ENCODE measurements around the gene CTSO.

The CTSO gene

GRCh38 chr4:155966731-155967395 lies 13.2 kb upstream of the CTSO start:
- H3K4me1 ChIP-seq (ENCODE audit: insufficient read depth, low read length), result peaks cover 6% of the 10 kb centered on the region
- no peak overlapping the region for H2AFZ ChIP-seq (ENCODE audit: low read depth, low read length)
- H3K27me3 ChIP-seq (ENCODE audit: insufficient read depth, low read length), result no peaks in the 10 kb centered on the region
- no peak overlapping the region for H3K4me3 ChIP-seq (ENCODE audit: low read length)
- H3K9me3 ChIP-seq (ENCODE audit: low read length), result no peaks in the 10 kb centered on the region
- H3K36me3 ChIP-seq (ENCODE audit: insufficient read depth, low read length), result no peaks in the 10 kb centered on the region

GRCh38 chr4:155966171-155966570 lies 12.5 kb upstream of the CTSO start:
- H2AFZ ChIP-seq (ENCODE audit: low read depth, low read length), result no peak overlapping the region
- H3K4me3 ChIP-seq (ENCODE audit: low read length), result no peak overlapping the region
- H3K36me3 ChIP-seq (ENCODE audit: insufficient read depth, low read length), result no peaks in the 10 kb centered on the region
- no peaks in the 10 kb centered on the region for H3K9me3 ChIP-seq (ENCODE audit: low read length)
- H3K4me1 ChIP-seq (ENCODE audit: insufficient read depth, low read length), result peaks cover 6% of the 10 kb centered on the region
- H3K27me3 ChIP-seq (ENCODE audit: insufficient read depth, low read length), result no peaks in the 10 kb centered on the region

- Histone ChIP-seq H3K9me3 (ENCODE audit: low read length) (no peaks in the 10 kb centered on the region), H3K27me3 (ENCODE audit: insufficient read depth, low read length) (no peaks in the 10 kb centered on the region), H3K4me1 (ENCODE audit: insufficient read depth, low read length) (peaks cover 9% of the 10 kb centered on the region), H3K4me3 (ENCODE audit: low read length) (no peak overlapping the region), H3K36me3 (ENCODE audit: insufficient read depth, low read length) (no peaks in the 10 kb centered on the region), H2AFZ (ENCODE audit: low read depth, low read length) (no peak overlapping the region)
Observed at GRCh38 chr4:155964016-155964891, 10.6 kb upstream of the CTSO start.

GRCh38 chr4:155962767-155963166 lies 9.1 kb upstream of the CTSO start:
- no peaks in the 10 kb centered on the region for H3K27me3 ChIP-seq (ENCODE audit: insufficient read depth, low read length)
- H3K36me3 ChIP-seq (ENCODE audit: insufficient read depth, low read length), result no peaks in the 10 kb centered on the region
- no peak overlapping the region for H2AFZ ChIP-seq (ENCODE audit: low read depth, low read length)
- no peaks in the 10 kb centered on the region for H3K9me3 ChIP-seq (ENCODE audit: low read length)
- no peak overlapping the region for H3K4me3 ChIP-seq (ENCODE audit: low read length)
- H3K4me1 ChIP-seq (ENCODE audit: insufficient read depth, low read length), result peaks cover 9% of the 10 kb centered on the region

GRCh38 chr4:155961575-155961974 lies 7.9 kb upstream of the CTSO start:
- Histone ChIP-seq H3K9me3 (ENCODE audit: low read length) (no peaks in the 10 kb centered on the region), H2AFZ (ENCODE audit: low read depth, low read length) (no peak overlapping the region), H3K36me3 (ENCODE audit: insufficient read depth, low read length) (no peaks in the 10 kb centered on the region), H3K4me3 (ENCODE audit: low read length) (no peak overlapping the region), H3K4me1 (ENCODE audit: insufficient read depth, low read length) (peaks cover 3% of the 10 kb centered on the region), H3K27me3 (ENCODE audit: insufficient read depth, low read length) (no peaks in the 10 kb centered on the region)

GRCh38 chr4:155960522-155960921 lies 6.9 kb upstream of the CTSO start:
- Histone ChIP-seq H3K36me3 (ENCODE audit: insufficient read depth, low read length) (no peaks in the 10 kb centered on the region), H3K4me3 (ENCODE audit: low read length) (no peak overlapping the region), H2AFZ (ENCODE audit: low read depth, low read length) (peak overlapping the region; percentile 13), H3K4me1 (ENCODE audit: insufficient read depth, low read length) (peaks cover 3% of the 10 kb centered on the region), H3K27me3 (ENCODE audit: insufficient read depth, low read length) (no peaks in the 10 kb centered on the region), H3K9me3 (ENCODE audit: low read length) (no peaks in the 10 kb centered on the region)

- no peaks in the 10 kb centered on the region for H3K9me3 ChIP-seq (ENCODE audit: low read length)
- no peak overlapping the region for H3K4me3 ChIP-seq (ENCODE audit: low read length)
- no peak overlapping the region for H2AFZ ChIP-seq (ENCODE audit: low read depth, low read length)
- H3K4me1 ChIP-seq (ENCODE audit: insufficient read depth, low read length), result peaks cover 3% of the 10 kb centered on the region
- no peaks in the 10 kb centered on the region for H3K27me3 ChIP-seq (ENCODE audit: insufficient read depth, low read length)
- no peaks in the 10 kb centered on the region for H3K36me3 ChIP-seq (ENCODE audit: insufficient read depth, low read length)
Observed at GRCh38 chr4:155959417-155959816, 5.8 kb upstream of the CTSO start.

GRCh38 chr4:155956461-155956860 lies 2.8 kb upstream of the CTSO start:
- Histone ChIP-seq H3K4me3 (ENCODE audit: low read length) (no peak overlapping the region), H2AFZ (ENCODE audit: low read depth, low read length) (no peak overlapping the region), H3K4me1 (ENCODE audit: insufficient read depth, low read length) (peaks cover 3% of the 10 kb centered on the region), H3K27me3 (ENCODE audit: insufficient read depth, low read length) (no peaks in the 10 kb centered on the region), H3K9me3 (ENCODE audit: low read length) (peaks cover 2% of the 10 kb centered on the region), H3K36me3 (ENCODE audit: insufficient read depth, low read length) (no peaks in the 10 kb centered on the region)

GRCh38 chr4:155954939-155955338 lies 1.3 kb upstream of the CTSO start:
- H3K9me3 ChIP-seq (ENCODE audit: low read length), result peaks cover 2% of the 10 kb centered on the region
- no peaks in the 10 kb centered on the region for H3K4me1 ChIP-seq (ENCODE audit: insufficient read depth, low read length)
- H2AFZ ChIP-seq (ENCODE audit: low read depth, low read length), result no peak overlapping the region
- H3K36me3 ChIP-seq (ENCODE audit: insufficient read depth, low read length), result no peaks in the 10 kb centered on the region
- H3K4me3 ChIP-seq (ENCODE audit: low read length), result no peak overlapping the region
- no peaks in the 10 kb centered on the region for H3K27me3 ChIP-seq (ENCODE audit: insufficient read depth, low read length)

GRCh38 chr4:155954118-155954685 lies 536 bp upstream of the CTSO start:
- no peaks in the 10 kb centered on the region for H3K4me1 ChIP-seq (ENCODE audit: insufficient read depth, low read length)
- no peaks in the 10 kb centered on the region for H3K27me3 ChIP-seq (ENCODE audit: insufficient read depth, low read length)
- H3K36me3 ChIP-seq (ENCODE audit: insufficient read depth, low read length), result no peaks in the 10 kb centered on the region
- H3K9me3 ChIP-seq (ENCODE audit: low read length), result peaks cover 2% of the 10 kb centered on the region
- no peak overlapping the region for H3K4me3 ChIP-seq (ENCODE audit: low read length)
- no peak overlapping the region for H2AFZ ChIP-seq (ENCODE audit: low read depth, low read length)

- Histone ChIP-seq H3K4me3 (ENCODE audit: low read length) (no peak overlapping the region), H3K9me3 (ENCODE audit: low read length) (peaks cover 2% of the 10 kb centered on the region), H3K4me1 (ENCODE audit: insufficient read depth, low read length) (no peaks in the 10 kb centered on the region), H2AFZ (ENCODE audit: low read depth, low read length) (peak overlapping the region; percentile 36), H3K27me3 (ENCODE audit: insufficient read depth, low read length) (no peaks in the 10 kb centered on the region), H3K36me3 (ENCODE audit: insufficient read depth, low read length) (no peaks in the 10 kb centered on the region)
Observed at GRCh38 chr4:155952501-155952901, 1.2 kb downstream of the CTSO start.

- Histone ChIP-seq H3K36me3 (ENCODE audit: insufficient read depth, low read length) (no peaks in the 10 kb centered on the region), H3K4me1 (ENCODE audit: insufficient read depth, low read length) (no peaks in the 10 kb centered on the region), H3K9me3 (ENCODE audit: low read length) (peaks cover 2% of the 10 kb centered on the region), H2AFZ (ENCODE audit: low read depth, low read length) (no peak overlapping the region), H3K27me3 (ENCODE audit: insufficient read depth, low read length) (no peaks in the 10 kb centered on the region), H3K4me3 (ENCODE audit: low read length) (no peak overlapping the region)
Observed at GRCh38 chr4:155950461-155950860, 3.2 kb downstream of the CTSO start.

- H3K4me1 ChIP-seq (ENCODE audit: insufficient read depth, low read length), result no peaks in the 10 kb centered on the region
- H2AFZ ChIP-seq (ENCODE audit: low read depth, low read length), result no peak overlapping the region
- H3K4me3 ChIP-seq (ENCODE audit: low read length), result no peak overlapping the region
- H3K9me3 ChIP-seq (ENCODE audit: low read length), result peaks cover 2% of the 10 kb centered on the region
- H3K27me3 ChIP-seq (ENCODE audit: insufficient read depth, low read length), result no peaks in the 10 kb centered on the region
- no peaks in the 10 kb centered on the region for H3K36me3 ChIP-seq (ENCODE audit: insufficient read depth, low read length)
Observed at GRCh38 chr4:155948541-155948940, 5.1 kb downstream of the CTSO start.
